Measurements from ENCODE around the gene SMIM13.

Gene SMIM13

GRCh38 chr6:11054722-11055121 is 38.9 kb upstream of the SMIM13 start:
- no peak for TF ChIP-seq CTCF (IDR thresholded peaks at IDR 0.05)
- Histone ChIP-seq H3K27me3 (peaks cover 0 to 12% of the 10 kb centered on the region in 2 donors), H3K27ac (no peak overlapping the region), H3K36me3 (no peaks in the 10 kb centered on the region), H3K4me3 (no peak overlapping the region), H3K9me3 (no peaks in the 10 kb centered on the region), H3K4me1 (no peaks in the 10 kb centered on the region)
- intact Hi-C loops (cut with DNase I; ENCODE audit: low total_unique reads), result no loop called here
- DNase-seq, result no peak

GRCh38 chr6:11055127-11055627 is 38.5 kb upstream of the SMIM13 start:
- no peak for DNase-seq

GRCh38 chr6:11056871-11057270 is 36.8 kb upstream of the SMIM13 start:
- DNase-seq, result no peak
- Histone ChIP-seq H3K9me3 (no peaks in the 10 kb centered on the region), H3K4me3 (no peak overlapping the region), H3K27ac (no peak overlapping the region), H3K4me1 (no peaks in the 10 kb centered on the region), H3K27me3 (peaks cover 0 to 2% of the 10 kb centered on the region in 2 donors), H3K36me3 (no peaks in the 10 kb centered on the region)
- TF ChIP-seq CTCF (IDR thresholded peaks at IDR 0.05), result no peak
- intact Hi-C loops (cut with DNase I; ENCODE audit: low total_unique reads), result no loop called here

More at GRCh38 chr6:11055127-11055627, 38.5 kb upstream of the SMIM13 start:
- Histone ChIP-seq H3K36me3 (no peaks in the 10 kb centered on the region), H3K4me1 (no peaks in the 10 kb centered on the region), H3K27ac (no peak overlapping the region), H3K4me3 (no peak overlapping the region), H3K27me3 (peaks cover 0 to 9% of the 10 kb centered on the region in 2 donors), H3K9me3 (no peaks in the 10 kb centered on the region)
- intact Hi-C loops (cut with DNase I; ENCODE audit: low total_unique reads), result no loop called here
- TF ChIP-seq CTCF (IDR thresholded peaks at IDR 0.05), result no peak

GRCh38 chr6:11058406-11058805 is 35.2 kb upstream of the SMIM13 start:
- Histone ChIP-seq H3K27ac (no peak overlapping the region), H3K9me3 (no peaks in the 10 kb centered on the region), H3K27me3 (no peaks in the 10 kb centered on the region), H3K36me3 (no peaks in the 10 kb centered on the region), H3K4me1 (no peaks in the 10 kb centered on the region), H3K4me3 (no peak overlapping the region)
- DNase-seq, result no peak
- intact Hi-C loops (cut with DNase I; ENCODE audit: low total_unique reads), result no loop called here
- no peak for TF ChIP-seq CTCF (IDR thresholded peaks at IDR 0.05)

GRCh38 chr6:11062083-11062482 is 31.6 kb upstream of the SMIM13 start:
- intact Hi-C loops (cut with DNase I; ENCODE audit: low total_unique reads), result loop anchor here (10.0 kb wide), 1 partner anchor 107 kb away; no protein-coding TSS in a partner anchor
- no peaks in the 10 kb centered on the region for H3K36me3 ChIP-seq
- no peaks in the 10 kb centered on the region for H3K9me3 ChIP-seq
- no peak overlapping the region for H3K27ac ChIP-seq
- H3K4me1 ChIP-seq, result no peaks in the 10 kb centered on the region
- DNase-seq, result no peak
- no peaks in the 10 kb centered on the region for H3K27me3 ChIP-seq
- no peak overlapping the region for H3K4me3 ChIP-seq
- no peak for TF ChIP-seq CTCF (IDR thresholded peaks at IDR 0.05)

GRCh38 chr6:11062715-11063114 is 30.9 kb upstream of the SMIM13 start:
- no peak overlapping the region for H3K27ac ChIP-seq
- H3K36me3 ChIP-seq, result no peaks in the 10 kb centered on the region
- H3K27me3 ChIP-seq, result no peaks in the 10 kb centered on the region
- DNase-seq, result no peak
- TF ChIP-seq CTCF (IDR thresholded peaks at IDR 0.05), result no peak
- no peak overlapping the region for H3K4me3 ChIP-seq
- no peaks in the 10 kb centered on the region for H3K9me3 ChIP-seq
- intact Hi-C loops (cut with DNase I; ENCODE audit: low total_unique reads), result loop anchor here (10.0 kb wide), 1 partner anchor 108 kb away; no protein-coding TSS in a partner anchor
- no peaks in the 10 kb centered on the region for H3K4me1 ChIP-seq

Data from tibial artery (tissue), 4 donors.